OCI-LY1 (cell line): Measurements from ENCODE around the gene MYBBP1A.
"Not testable (repeated sequence)": the region's sequence is repeated elsewhere in the genome, so short reads cannot be mapped to it uniquely, and the experiment has no call there.

Experiments
- H2AFZ ChIP-seq: fragments of 200-600 bp; sonication (generic), shearing (Covaris generic); 2 replicates; pipeline ENCODE4 v1.6.0; 2014; ENCODE audit warnings: antibody characterized with exemption, mild to moderate bottlenecking, low read length
- H3F3A ChIP-seq: fragments of 200-600 bp; sonication (generic), shearing (Covaris generic); 2 replicates; pipeline ENCODE4 v1.6.0; 2014; ENCODE audit warnings: mild to moderate bottlenecking, antibody characterized with exemption, low read length, moderate library complexity; ENCODE audit not compliant: insufficient read depth
- H3K27ac ChIP-seq: fragments of 200-600 bp; sonication (generic); 2 replicates; pipeline ENCODE4 v1.5.1; 2014; ENCODE audit warnings: low read length, mixed run types, mild to moderate bottlenecking, low read depth; ENCODE audit not compliant: poor library complexity, severe bottlenecking
- H3K27me3 ChIP-seq: fragments of 200-600 bp; sonication (generic); 2 replicates; pipeline ENCODE4 v1.6.0; 2014; ENCODE audit warnings: antibody characterized with exemption, mild to moderate bottlenecking, low read length, moderate library complexity; ENCODE audit not compliant: insufficient read depth
- H3K36me3 ChIP-seq: fragments of 200-600 bp; sonication (generic); 2 replicates; pipeline ENCODE4 v1.6.1; 2014; ENCODE audit warnings: mild to moderate bottlenecking, antibody characterized with exemption, low read length, moderate library complexity, mixed read lengths; ENCODE audit not compliant: insufficient read depth
- H3K4me1 ChIP-seq: fragments of 200-600 bp; sonication (generic); 2 replicates; pipeline ENCODE4 v1.5.1; 2014; ENCODE audit warnings: mild to moderate bottlenecking, low read length, moderate library complexity; ENCODE audit not compliant: insufficient read depth, severe bottlenecking
- H3K4me2 ChIP-seq: fragments of 200-600 bp; sonication (generic), shearing (Covaris generic); 2 replicates; pipeline ENCODE4 v1.6.1; 2014; ENCODE audit warnings: low read length
- H3K4me3 ChIP-seq: fragments of 200-600 bp; sonication (generic); 2 replicates; pipeline ENCODE4 v1.5.1; 2014; ENCODE audit warnings: low read length, low read depth, mild to moderate bottlenecking, mixed read lengths; ENCODE audit not compliant: poor library complexity, severe bottlenecking
- H3K79me2 ChIP-seq: fragments of 200-600 bp; shearing (Covaris generic); 2 replicates; pipeline ENCODE4 v1.6.1; 2016; ENCODE audit warnings: mixed run types, low read length, mixed read lengths; ENCODE audit not compliant: insufficient read depth
- H3K9ac ChIP-seq: fragments of 200-600 bp; sonication (generic), shearing (Covaris generic); 2 replicates; pipeline ENCODE4 v1.6.1; 2014; ENCODE audit warnings: mild to moderate bottlenecking, low read length, mixed read lengths
- H3K9me2 ChIP-seq: fragments of 200-600 bp; sonication (generic), shearing (Covaris generic); 2 replicates; pipeline ENCODE4 v1.6.1; 2014; ENCODE audit warnings: low read depth, mild to moderate bottlenecking, low read length, mixed read lengths
- H3K9me3 ChIP-seq: fragments of 200-600 bp; shearing (Covaris generic); 2 replicates; pipeline ENCODE4 v1.6.1; 2014; ENCODE audit warnings: low read length, mixed read lengths
- H4K20me1 ChIP-seq: fragments of 200-600 bp; sonication (generic), shearing (Covaris generic); 2 replicates; pipeline ENCODE4 v1.6.0; 2016; ENCODE audit warnings: mild to moderate bottlenecking, low read length; ENCODE audit not compliant: insufficient read depth
- EZH2 ChIP-seq: fragments of 200-600 bp; sonication (generic), shearing (Covaris generic); IDR thresholded peaks from 2 replicates; pipeline ENCODE4 v1.8.0; 2017; ENCODE audit warnings: borderline replicate concordance, mixed run types, mild to moderate bottlenecking, antibody characterized with exemption, low read length, moderate library complexity, mixed read lengths
- TF ChIP-seq, protein P1 (sequence below): fragments of 200-600 bp; sonication (generic), shearing (Covaris generic); IDR thresholded peaks from 2 replicates; pipeline ENCODE4 v1.5.1; 2017; ENCODE audit warnings: mild to moderate bottlenecking, antibody characterized with exemption, low read length, moderate library complexity, mixed read lengths

MYBBP1A gene

GRCh38 chr17:4582101-4582501 lies 26.9 kb upstream of the MYBBP1A start:
- no peaks in the 10 kb centered on the region for H4K20me1 ChIP-seq
- H3K9me3 ChIP-seq: no peaks in the 10 kb centered on the region
- H3K4me1 ChIP-seq: no peaks in the 10 kb centered on the region
- H3F3A ChIP-seq: no peaks in the 10 kb centered on the region
- no peak overlapping the region for H3K4me2 ChIP-seq
- no peaks in the 10 kb centered on the region for H3K79me2 ChIP-seq
- no peak overlapping the region for H2AFZ ChIP-seq
- H3K9ac ChIP-seq: no peak overlapping the region
- H3K4me3 ChIP-seq: no peak overlapping the region
- no peak overlapping the region for H3K27ac ChIP-seq
- no peaks in the 10 kb centered on the region for H3K36me3 ChIP-seq
- H3K27me3 ChIP-seq: peaks cover 5% of the 10 kb centered on the region; the same call in 1 of the 2 replicates
- no peaks in the 10 kb centered on the region for H3K9me2 ChIP-seq
- TF ChIP-seq, protein P1, sequence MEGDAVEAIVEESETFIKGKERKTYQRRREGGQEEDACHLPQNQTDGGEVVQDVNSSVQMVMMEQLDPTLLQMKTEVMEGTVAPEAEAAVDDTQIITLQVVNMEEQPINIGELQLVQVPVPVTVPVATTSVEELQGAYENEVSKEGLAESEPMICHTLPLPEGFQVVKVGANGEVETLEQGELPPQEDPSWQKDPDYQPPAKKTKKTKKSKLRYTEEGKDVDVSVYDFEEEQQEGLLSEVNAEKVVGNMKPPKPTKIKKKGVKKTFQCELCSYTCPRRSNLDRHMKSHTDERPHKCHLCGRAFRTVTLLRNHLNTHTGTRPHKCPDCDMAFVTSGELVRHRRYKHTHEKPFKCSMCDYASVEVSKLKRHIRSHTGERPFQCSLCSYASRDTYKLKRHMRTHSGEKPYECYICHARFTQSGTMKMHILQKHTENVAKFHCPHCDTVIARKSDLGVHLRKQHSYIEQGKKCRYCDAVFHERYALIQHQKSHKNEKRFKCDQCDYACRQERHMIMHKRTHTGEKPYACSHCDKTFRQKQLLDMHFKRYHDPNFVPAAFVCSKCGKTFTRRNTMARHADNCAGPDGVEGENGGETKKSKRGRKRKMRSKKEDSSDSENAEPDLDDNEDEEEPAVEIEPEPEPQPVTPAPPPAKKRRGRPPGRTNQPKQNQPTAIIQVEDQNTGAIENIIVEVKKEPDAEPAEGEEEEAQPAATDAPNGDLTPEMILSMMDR: no peak
- TF ChIP-seq EZH2: no peak

- H3K36me3 ChIP-seq: no peaks in the 10 kb centered on the region
- no peaks in the 10 kb centered on the region for H3K9me2 ChIP-seq
- peaks cover 15% of the 10 kb centered on the region for H3K27me3 ChIP-seq
- H3K4me2 ChIP-seq: no peak overlapping the region
- no peaks in the 10 kb centered on the region for H4K20me1 ChIP-seq
- H3K4me3 ChIP-seq: no peak overlapping the region
- no peaks in the 10 kb centered on the region for H3K9me3 ChIP-seq
- no peaks in the 10 kb centered on the region for H3K4me1 ChIP-seq
- TF ChIP-seq, protein P1: no peak
- TF ChIP-seq EZH2: no peak
- H3K27ac ChIP-seq: no peak overlapping the region
- no peaks in the 10 kb centered on the region for H3F3A ChIP-seq
- no peaks in the 10 kb centered on the region for H3K79me2 ChIP-seq
- H3K9ac ChIP-seq: no peak overlapping the region
- no peak overlapping the region for H2AFZ ChIP-seq
These were observed 25.1 kb upstream of the MYBBP1A start for GRCh38 chr17:4580291-4580690.

- TF ChIP-seq, protein P1: no peak
- no peak for TF ChIP-seq EZH2
- H3K9me2 ChIP-seq: no peaks in the 10 kb centered on the region
- no peak overlapping the region for H3K4me3 ChIP-seq
These were observed 24.5 kb upstream of the MYBBP1A start for GRCh38 chr17:4579678-4580077.

GRCh38 chr17:4578349-4578748 lies 23.2 kb upstream of the MYBBP1A start:
- not testable (repeated sequence) for H2AFZ ChIP-seq, H3K4me2 ChIP-seq, H3K27ac ChIP-seq, H3K79me2 ChIP-seq, H4K20me1 ChIP-seq, H3K9ac ChIP-seq, H3K4me3 ChIP-seq, H3F3A ChIP-seq, H3K36me3 ChIP-seq, H3K9me2 ChIP-seq, H3K9me3 ChIP-seq, H3K4me1 ChIP-seq
- H3K27me3 ChIP-seq: peaks cover 15% of the 10 kb centered on the region

More at GRCh38 chr17:4579678-4580077, 24.5 kb upstream of the MYBBP1A start:
- Histone ChIP-seq H4K20me1 (no peaks in the 10 kb centered on the region), H3K27me3 (peaks cover 15% of the 10 kb centered on the region), H3K4me1 (no peaks in the 10 kb centered on the region), H3K36me3 (no peaks in the 10 kb centered on the region), H3F3A (no peaks in the 10 kb centered on the region), H3K27ac (no peak overlapping the region), H3K4me2 (no peak overlapping the region), H3K79me2 (no peaks in the 10 kb centered on the region), H3K9me3 (no peaks in the 10 kb centered on the region), H3K9ac (no peak overlapping the region), H2AFZ (no peak overlapping the region)
